ENCODE data around the gene SCN5A.

DNA sequence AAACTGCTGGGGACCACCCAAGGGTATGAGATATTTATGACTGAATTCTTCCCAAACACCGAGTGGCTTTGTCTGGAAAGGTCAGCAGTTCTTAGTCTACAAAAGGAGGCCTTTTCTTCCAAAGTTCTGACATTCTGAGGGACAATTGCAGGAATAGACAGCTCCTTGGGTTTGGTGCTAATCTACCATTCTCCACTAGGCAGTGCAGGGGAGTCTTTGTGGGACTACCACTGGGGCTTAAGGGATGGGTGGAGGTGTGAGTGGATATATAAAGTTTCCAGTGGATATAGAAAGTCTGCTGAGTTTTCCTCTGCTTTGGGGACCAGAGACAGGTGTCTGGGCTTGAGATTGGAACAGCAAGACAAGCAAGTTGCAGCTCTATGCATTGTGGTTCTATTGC is 90.6 kb downstream of the SCN5A start:
- TF ChIP-seq, protein P1, sequence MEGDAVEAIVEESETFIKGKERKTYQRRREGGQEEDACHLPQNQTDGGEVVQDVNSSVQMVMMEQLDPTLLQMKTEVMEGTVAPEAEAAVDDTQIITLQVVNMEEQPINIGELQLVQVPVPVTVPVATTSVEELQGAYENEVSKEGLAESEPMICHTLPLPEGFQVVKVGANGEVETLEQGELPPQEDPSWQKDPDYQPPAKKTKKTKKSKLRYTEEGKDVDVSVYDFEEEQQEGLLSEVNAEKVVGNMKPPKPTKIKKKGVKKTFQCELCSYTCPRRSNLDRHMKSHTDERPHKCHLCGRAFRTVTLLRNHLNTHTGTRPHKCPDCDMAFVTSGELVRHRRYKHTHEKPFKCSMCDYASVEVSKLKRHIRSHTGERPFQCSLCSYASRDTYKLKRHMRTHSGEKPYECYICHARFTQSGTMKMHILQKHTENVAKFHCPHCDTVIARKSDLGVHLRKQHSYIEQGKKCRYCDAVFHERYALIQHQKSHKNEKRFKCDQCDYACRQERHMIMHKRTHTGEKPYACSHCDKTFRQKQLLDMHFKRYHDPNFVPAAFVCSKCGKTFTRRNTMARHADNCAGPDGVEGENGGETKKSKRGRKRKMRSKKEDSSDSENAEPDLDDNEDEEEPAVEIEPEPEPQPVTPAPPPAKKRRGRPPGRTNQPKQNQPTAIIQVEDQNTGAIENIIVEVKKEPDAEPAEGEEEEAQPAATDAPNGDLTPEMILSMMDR (conservative IDR thresholded peaks at IDR 0.05; ENCODE audit: low read depth in 2 of 2) = no peak
- TF ChIP-seq, protein P2, sequence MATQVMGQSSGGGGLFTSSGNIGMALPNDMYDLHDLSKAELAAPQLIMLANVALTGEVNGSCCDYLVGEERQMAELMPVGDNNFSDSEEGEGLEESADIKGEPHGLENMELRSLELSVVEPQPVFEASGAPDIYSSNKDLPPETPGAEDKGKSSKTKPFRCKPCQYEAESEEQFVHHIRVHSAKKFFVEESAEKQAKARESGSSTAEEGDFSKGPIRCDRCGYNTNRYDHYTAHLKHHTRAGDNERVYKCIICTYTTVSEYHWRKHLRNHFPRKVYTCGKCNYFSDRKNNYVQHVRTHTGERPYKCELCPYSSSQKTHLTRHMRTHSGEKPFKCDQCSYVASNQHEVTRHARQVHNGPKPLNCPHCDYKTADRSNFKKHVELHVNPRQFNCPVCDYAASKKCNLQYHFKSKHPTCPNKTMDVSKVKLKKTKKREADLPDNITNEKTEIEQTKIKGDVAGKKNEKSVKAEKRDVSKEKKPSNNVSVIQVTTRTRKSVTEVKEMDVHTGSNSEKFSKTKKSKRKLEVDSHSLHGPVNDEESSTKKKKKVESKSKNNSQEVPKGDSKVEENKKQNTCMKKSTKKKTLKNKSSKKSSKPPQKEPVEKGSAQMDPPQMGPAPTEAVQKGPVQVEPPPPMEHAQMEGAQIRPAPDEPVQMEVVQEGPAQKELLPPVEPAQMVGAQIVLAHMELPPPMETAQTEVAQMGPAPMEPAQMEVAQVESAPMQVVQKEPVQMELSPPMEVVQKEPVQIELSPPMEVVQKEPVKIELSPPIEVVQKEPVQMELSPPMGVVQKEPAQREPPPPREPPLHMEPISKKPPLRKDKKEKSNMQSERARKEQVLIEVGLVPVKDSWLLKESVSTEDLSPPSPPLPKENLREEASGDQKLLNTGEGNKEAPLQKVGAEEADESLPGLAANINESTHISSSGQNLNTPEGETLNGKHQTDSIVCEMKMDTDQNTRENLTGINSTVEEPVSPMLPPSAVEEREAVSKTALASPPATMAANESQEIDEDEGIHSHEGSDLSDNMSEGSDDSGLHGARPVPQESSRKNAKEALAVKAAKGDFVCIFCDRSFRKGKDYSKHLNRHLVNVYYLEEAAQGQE (IDR thresholded peaks at IDR 0.05; ENCODE audit: unreplicated experiment) = no peak
- no peak for TF ChIP-seq EZH2 (IDR thresholded peaks at IDR 0.05; ENCODE audit: low read depth, unreplicated experiment)
- no peak for TF ChIP-seq POLR2AphosphoS5 (IDR thresholded peaks at IDR 0.05; ENCODE audit: low read depth)
- no peak for TF ChIP-seq EZH2phosphoT487 (IDR thresholded peaks at IDR 0.05; ENCODE audit: unreplicated experiment)
- TF ChIP-seq CREB1 (CRISPR knock-in tag; IDR thresholded peaks at IDR 0.05; ENCODE audit: low read depth) = no peak
- TF ChIP-seq, protein P3, sequence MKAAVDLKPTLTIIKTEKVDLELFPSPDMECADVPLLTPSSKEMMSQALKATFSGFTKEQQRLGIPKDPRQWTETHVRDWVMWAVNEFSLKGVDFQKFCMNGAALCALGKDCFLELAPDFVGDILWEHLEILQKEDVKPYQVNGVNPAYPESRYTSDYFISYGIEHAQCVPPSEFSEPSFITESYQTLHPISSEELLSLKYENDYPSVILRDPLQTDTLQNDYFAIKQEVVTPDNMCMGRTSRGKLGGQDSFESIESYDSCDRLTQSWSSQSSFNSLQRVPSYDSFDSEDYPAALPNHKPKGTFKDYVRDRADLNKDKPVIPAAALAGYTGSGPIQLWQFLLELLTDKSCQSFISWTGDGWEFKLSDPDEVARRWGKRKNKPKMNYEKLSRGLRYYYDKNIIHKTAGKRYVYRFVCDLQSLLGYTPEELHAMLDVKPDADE (IDR thresholded peaks at IDR 0.05) = no peak
- TF ChIP-seq ZNF114 (CRISPR knock-in tag; IDR thresholded peaks at IDR 0.05) = no peak
- TF ChIP-seq, protein P4, sequence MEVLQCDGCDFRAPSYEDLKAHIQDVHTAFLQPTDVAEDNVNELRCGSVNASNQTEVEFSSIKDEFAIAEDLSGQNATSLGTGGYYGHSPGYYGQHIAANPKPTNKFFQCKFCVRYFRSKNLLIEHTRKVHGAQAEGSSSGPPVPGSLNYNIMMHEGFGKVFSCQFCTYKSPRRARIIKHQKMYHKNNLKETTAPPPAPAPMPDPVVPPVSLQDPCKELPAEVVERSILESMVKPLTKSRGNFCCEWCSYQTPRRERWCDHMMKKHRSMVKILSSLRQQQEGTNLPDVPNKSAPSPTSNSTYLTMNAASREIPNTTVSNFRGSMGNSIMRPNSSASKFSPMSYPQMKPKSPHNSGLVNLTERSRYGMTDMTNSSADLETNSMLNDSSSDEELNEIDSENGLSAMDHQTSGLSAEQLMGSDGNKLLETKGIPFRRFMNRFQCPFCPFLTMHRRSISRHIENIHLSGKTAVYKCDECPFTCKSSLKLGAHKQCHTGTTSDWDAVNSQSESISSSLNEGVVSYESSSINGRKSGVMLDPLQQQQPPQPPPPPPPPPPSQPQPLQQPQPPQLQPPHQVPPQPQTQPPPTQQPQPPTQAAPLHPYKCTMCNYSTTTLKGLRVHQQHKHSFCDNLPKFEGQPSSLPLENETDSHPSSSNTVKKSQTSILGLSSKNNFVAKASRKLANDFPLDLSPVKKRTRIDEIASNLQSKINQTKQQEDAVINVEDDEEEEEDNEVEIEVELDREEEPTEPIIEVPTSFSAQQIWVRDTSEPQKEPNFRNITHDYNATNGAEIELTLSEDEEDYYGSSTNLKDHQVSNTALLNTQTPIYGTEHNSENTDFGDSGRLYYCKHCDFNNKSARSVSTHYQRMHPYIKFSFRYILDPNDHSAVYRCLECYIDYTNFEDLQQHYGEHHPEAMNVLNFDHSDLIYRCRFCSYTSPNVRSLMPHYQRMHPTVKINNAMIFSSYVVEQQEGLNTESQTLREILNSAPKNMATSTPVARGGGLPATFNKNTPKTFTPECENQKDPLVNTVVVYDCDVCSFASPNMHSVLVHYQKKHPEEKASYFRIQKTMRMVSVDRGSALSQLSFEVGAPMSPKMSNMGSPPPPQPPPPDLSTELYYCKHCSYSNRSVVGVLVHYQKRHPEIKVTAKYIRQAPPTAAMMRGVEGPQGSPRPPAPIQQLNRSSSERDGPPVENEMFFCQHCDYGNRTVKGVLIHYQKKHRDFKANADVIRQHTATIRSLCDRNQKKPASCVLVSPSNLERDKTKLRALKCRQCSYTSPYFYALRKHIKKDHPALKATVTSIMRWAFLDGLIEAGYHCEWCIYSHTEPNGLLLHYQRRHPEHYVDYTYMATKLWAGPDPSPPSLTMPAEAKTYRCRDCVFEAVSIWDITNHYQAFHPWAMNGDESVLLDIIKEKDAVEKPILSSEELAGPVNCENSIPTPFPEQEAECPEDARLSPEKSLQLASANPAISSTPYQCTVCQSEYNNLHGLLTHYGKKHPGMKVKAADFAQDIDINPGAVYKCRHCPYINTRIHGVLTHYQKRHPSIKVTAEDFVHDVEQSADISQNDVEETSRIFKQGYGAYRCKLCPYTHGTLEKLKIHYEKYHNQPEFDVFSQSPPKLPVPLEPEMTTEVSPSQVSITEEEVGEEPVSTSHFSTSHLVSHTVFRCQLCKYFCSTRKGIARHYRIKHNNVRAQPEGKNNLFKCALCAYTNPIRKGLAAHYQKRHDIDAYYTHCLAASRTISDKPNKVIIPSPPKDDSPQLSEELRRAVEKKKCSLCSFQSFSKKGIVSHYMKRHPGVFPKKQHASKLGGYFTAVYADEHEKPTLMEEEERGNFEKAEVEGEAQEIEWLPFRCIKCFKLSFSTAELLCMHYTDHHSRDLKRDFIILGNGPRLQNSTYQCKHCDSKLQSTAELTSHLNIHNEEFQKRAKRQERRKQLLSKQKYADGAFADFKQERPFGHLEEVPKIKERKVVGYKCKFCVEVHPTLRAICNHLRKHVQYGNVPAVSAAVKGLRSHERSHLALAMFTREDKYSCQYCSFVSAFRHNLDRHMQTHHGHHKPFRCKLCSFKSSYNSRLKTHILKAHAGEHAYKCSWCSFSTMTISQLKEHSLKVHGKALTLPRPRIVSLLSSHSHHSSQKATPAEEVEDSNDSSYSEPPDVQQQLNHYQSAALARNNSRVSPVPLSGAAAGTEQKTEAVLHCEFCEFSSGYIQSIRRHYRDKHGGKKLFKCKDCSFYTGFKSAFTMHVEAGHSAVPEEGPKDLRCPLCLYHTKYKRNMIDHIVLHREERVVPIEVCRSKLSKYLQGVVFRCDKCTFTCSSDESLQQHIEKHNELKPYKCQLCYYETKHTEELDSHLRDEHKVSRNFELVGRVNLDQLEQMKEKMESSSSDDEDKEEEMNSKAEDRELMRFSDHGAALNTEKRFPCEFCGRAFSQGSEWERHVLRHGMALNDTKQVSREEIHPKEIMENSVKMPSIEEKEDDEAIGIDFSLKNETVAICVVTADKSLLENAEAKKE (CRISPR knock-in tag; IDR thresholded peaks at IDR 0.05) = no peak
- TF ChIP-seq JUNB (IDR thresholded peaks at IDR 0.05; ENCODE audit: unreplicated experiment) = no peak
- no peak for TF ChIP-seq NANOG (IDR thresholded peaks at IDR 0.05; ENCODE audit: borderline replicate concordance)
- TF ChIP-seq STAT1 (IDR thresholded peaks at IDR 0.05; ENCODE audit: unreplicated experiment) = no peak
